ENCODE results near the gene NAALADL2. TPM values are rescaled to one million over a fixed set of nuclear protein-coding genes. Genes with fewer than 3 reads are reported as not detected.

NAALADL2 gene
- polyA plus RNA-seq, 1 experiment, result 6.3 TPM

GRCh38 chr3:174821477-174821876 lies 37.7 kb upstream of the NAALADL2 start:
- Histone ChIP-seq H3K9me3 (ENCODE audit: control insufficient read depth, insufficient read depth, low read length) (no peaks in the 10 kb centered on the region), H3K27ac (ENCODE audit: low read depth, low read length) (no peak overlapping the region), H3K4me3 (ENCODE audit: low read depth, low read length) (no peak overlapping the region), H3K27me3 (ENCODE audit: control insufficient read depth, insufficient read depth, low read length) (no peaks in the 10 kb centered on the region)
- no peak for TF ChIP-seq CTCF (IDR thresholded peaks at IDR 0.05; ENCODE audit: low read depth, low read length)
- DNase-seq (ENCODE audit: low read depth, low spot score), result no peak
- ChIA-PET POLR2A (no interaction called here), CTCF (no interaction called here)

GRCh38 chr3:174822320-174822719 lies 36.8 kb upstream of the NAALADL2 start:
- ChIA-PET CTCF (interaction anchor here (0.6 kb wide), 1 partner anchor 138 kb away, joined by 3 read pairs; no protein-coding TSS in a partner anchor), POLR2A (no interaction called here)
- H3K27ac ChIP-seq (ENCODE audit: low read depth, low read length), result no peak overlapping the region
- no peak for DNase-seq (ENCODE audit: low read depth, low spot score)
- TF ChIP-seq CTCF (IDR thresholded peaks at IDR 0.05; ENCODE audit: low read depth, low read length), result no peak
- no peaks in the 10 kb centered on the region for H3K9me3 ChIP-seq (ENCODE audit: control insufficient read depth, insufficient read depth, low read length)
- H3K4me3 ChIP-seq (ENCODE audit: low read depth, low read length), result no peak overlapping the region
- no peaks in the 10 kb centered on the region for H3K27me3 ChIP-seq (ENCODE audit: control insufficient read depth, insufficient read depth, low read length)

- Histone ChIP-seq H3K27me3 (ENCODE audit: control insufficient read depth, insufficient read depth, low read length) (no peaks in the 10 kb centered on the region), H3K4me3 (ENCODE audit: low read depth, low read length) (no peak overlapping the region), H3K9me3 (ENCODE audit: control insufficient read depth, insufficient read depth, low read length) (no peaks in the 10 kb centered on the region), H3K27ac (ENCODE audit: low read depth, low read length) (no peak overlapping the region)
- ChIA-PET POLR2A (no interaction called here), CTCF (no interaction called here)
- TF ChIP-seq CTCF (IDR thresholded peaks at IDR 0.05; ENCODE audit: low read depth, low read length), result no peak
- no peak for DNase-seq (ENCODE audit: low read depth, low spot score)
Observed at GRCh38 chr3:174826069-174826468, 33.1 kb upstream of the NAALADL2 start.

- TF ChIP-seq CTCF (IDR thresholded peaks at IDR 0.05; ENCODE audit: low read depth, low read length), result no peak
Observed at GRCh38 chr3:174844746-174845145, 14.4 kb upstream of the NAALADL2 start.

GRCh38 chr3:174846055-174846454 lies 13.1 kb upstream of the NAALADL2 start:
- ChIA-PET CTCF (interaction anchor here (0.7 kb wide), 1 partner anchor 23 kb away, joined by 3 read pairs; no protein-coding TSS in a partner anchor), POLR2A (no interaction called here)
- H3K27me3 ChIP-seq (ENCODE audit: control insufficient read depth, insufficient read depth, low read length), result no peaks in the 10 kb centered on the region
- TF ChIP-seq CTCF (IDR thresholded peaks at IDR 0.05; ENCODE audit: low read depth, low read length), result no peak
- no peak overlapping the region for H3K27ac ChIP-seq (ENCODE audit: low read depth, low read length)
- DNase-seq (ENCODE audit: low read depth, low spot score), result no peak
- H3K9me3 ChIP-seq (ENCODE audit: control insufficient read depth, insufficient read depth, low read length), result no peaks in the 10 kb centered on the region
- H3K4me3 ChIP-seq (ENCODE audit: low read depth, low read length), result no peak overlapping the region

More at GRCh38 chr3:174844746-174845145, 14.4 kb upstream of the NAALADL2 start:
- CTCF ChIA-PET, result no interaction called here
- H3K9me3 ChIP-seq (ENCODE audit: control insufficient read depth, insufficient read depth, low read length), result no peaks in the 10 kb centered on the region
- H3K4me3 ChIP-seq (ENCODE audit: low read depth, low read length), result no peak overlapping the region
- DNase-seq (ENCODE audit: low read depth, low spot score), result no peak
- no peaks in the 10 kb centered on the region for H3K27me3 ChIP-seq (ENCODE audit: control insufficient read depth, insufficient read depth, low read length)
- no peak overlapping the region for H3K27ac ChIP-seq (ENCODE audit: low read depth, low read length)
- POLR2A ChIA-PET, result no interaction called here
